ENCODE results near the gene FMO5.
"Not testable (repeated sequence)": the region's sequence is repeated elsewhere in the genome, so short reads cannot be mapped to it uniquely, and the experiment has no call there.

FMO5 gene

DNA sequence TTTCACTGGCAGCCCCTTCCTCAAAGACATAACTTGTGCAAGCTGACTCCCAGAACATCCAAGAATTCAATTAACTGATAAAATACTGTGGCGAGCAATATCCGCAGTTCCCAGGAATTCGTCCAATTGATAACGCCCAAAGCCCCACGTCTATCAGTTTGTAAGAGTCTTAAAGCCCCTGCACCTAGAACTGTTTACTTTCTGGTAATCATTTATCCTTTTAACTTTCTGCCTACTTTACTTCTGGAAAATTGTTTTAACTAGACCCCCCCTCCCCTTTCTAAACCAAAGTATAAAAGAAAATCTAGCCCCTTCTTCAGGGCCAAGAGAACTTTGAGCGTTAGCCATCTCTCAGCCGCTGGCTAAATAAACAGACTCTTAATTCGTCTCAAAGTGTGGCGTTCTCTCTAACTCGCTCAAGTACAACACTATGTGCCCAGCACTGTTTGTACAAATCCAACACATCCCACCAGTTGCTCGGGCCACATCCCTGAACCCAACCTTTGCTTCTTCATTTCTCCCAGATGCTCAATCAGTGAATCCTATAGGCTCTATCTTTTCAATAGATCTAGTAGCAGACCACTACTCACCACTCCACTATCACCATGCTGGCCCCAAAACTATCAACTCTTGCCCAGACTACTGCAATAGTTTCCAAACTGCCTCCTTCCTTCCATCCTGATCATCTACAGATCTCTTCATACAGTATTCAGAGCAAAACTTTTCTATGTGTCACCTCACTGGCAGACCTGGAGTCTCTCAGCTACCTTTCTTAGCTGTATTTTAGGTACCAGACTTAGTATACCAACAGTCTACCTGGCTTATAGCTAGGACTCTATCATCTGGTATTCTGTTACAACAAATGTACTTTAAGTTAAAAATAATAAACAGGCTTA is 14.0 kb upstream of the FMO5 start:
- no peak for DNase-seq

GRCh38 chr1:147238053-147238902 is 13.1 kb upstream of the FMO5 start:
- no peak for DNase-seq

- no peak for DNase-seq
These were observed 12.0 kb upstream of the FMO5 start for GRCh38 chr1:147236959-147237791.

- no peak for DNase-seq
These were observed 11.3 kb upstream of the FMO5 start for GRCh38 chr1:147236448-147236847.

- DNase-seq: no peak
These were observed 10.7 kb upstream of the FMO5 start for GRCh38 chr1:147235822-147236221.

GRCh38 chr1:147233903-147234302 is 8.8 kb upstream of the FMO5 start:
- not testable (repeated sequence) for DNase-seq

DNA sequence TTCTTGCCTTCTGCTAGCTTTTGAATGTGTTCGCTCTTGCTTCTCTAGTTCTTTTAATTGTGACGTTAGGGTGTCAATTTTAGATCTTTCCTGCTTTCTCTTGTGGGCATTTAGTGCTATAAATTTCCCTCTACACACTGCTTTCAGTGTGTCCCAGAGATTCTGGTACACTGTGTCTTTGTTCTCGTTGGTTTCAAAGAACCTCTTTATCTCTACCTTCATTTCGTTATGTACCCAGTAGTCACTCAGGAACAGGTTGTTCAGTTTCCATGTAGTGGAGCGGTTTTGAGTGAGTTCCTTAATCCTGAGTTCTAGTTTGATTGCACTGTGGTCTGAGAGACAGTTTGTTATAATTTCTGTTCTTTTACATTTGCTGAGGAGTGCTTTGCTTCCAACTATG is 5.9 kb upstream of the FMO5 start:
- not testable (repeated sequence) for DNase-seq

- no peak for DNase-seq
These were observed 1.2 kb downstream of the FMO5 start for GRCh38 chr1:147223740-147224615.

DNA sequence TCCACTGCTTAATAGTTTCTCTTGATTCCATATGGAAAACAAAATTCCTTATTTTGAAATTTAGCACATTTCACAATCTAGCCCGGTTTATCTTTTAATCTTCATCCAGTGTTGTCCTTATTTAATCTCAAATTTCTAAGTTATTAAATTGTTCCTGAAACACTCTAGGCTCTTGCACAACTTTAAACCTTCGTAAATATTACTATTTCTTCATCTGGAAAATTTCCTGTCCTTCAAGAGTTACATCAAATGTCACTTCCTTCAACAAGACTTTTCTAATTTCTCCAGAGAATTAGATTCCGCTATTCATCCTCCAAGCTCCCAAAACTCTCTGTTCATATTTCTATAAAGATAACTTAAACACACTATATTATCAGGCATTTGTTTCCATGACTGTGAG is 6.5 kb downstream of the FMO5 start:
- DNase-seq: no peak

DNA sequence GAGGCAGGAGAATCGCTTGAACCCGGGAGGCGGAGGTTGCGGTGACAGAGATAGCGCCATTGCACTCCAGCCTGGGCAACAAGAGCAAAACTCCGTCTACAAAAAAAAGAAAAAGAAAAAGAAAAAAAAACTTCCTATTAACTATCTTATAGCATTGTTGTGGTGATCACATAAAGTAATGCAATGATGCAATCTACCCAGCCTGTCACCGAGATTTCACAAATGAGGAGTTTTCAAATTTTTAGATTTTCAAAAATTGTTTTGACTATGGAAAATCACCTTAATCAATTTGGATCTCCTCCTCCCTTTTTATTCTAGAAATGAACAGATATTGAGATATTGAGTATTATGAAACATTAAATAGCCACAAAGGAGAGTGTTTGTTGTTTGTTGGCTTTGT is 8.0 kb downstream of the FMO5 start:
- no peak for DNase-seq

DNA sequence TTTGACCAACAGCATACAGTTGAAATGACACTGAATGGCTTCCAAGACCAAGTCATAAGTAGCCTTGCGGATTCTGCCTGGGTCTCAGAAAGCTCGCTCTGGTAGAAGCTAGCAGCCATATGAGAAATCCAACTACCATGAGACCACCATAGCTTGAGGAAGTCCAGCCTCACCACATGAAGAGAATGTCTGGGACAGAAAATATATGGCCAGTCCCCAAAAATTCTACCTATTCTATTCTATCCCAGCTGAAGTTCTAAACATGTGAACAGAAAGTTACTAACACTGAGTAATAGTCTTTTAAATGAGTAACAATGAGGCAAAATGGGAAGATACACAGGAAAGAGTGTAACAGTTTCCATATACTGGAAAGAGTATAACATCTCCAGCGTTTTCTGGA is 9.0 kb downstream of the FMO5 start:
- no peak for DNase-seq

- DNase-seq: no peak
These were observed 9.6 kb downstream of the FMO5 start for GRCh38 chr1:147215540-147215916.

- DNase-seq: no peak
These were observed 10.1 kb downstream of the FMO5 start for GRCh38 chr1:147214842-147215539.

- DNase-seq: no peak
These were observed 10.8 kb downstream of the FMO5 start for GRCh38 chr1:147214325-147214724.

DNA sequence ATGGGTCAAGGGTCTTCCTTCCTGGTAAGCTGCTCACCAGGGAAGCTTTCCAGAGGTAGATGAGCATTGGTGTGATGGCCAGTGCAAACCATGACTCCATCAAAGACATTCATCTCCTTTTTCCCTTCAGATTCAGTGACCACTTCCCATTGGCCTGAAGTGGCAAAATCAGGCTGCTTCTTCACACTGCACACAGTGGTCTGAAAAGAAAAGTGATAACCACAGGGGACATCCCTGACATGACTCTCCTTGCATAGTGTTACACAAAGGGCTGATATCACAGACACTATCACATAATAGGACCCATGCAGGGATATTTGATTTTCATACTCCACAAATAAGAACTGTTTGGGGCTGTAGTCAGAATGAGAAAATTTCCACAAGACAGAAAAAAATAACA is 11.9 kb downstream of the FMO5 start:
- DNase-seq: no peak

DNA sequence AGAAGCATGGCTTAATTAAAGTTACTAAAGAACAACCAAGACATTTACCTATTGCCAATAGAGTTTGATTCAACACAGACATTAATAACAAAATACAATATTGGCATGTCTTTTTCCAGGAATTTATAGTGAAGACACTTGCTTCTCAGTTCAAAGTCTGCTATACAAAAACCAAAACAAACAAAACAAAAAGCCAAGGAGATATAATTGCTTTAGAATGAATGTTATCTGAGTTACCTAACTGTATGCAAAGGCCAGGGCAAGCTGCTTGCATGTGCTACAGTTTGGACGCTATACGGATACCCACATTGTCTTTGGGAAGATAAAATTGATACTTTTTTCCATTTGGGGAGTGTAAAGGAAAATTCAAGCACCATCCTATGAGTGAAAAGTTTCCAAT is 13.6 kb downstream of the FMO5 start:
- DNase-seq: no peak

- DNase-seq: no peak
These were observed 14.2 kb downstream of the FMO5 start for GRCh38 chr1:147210987-147211386.

DNA sequence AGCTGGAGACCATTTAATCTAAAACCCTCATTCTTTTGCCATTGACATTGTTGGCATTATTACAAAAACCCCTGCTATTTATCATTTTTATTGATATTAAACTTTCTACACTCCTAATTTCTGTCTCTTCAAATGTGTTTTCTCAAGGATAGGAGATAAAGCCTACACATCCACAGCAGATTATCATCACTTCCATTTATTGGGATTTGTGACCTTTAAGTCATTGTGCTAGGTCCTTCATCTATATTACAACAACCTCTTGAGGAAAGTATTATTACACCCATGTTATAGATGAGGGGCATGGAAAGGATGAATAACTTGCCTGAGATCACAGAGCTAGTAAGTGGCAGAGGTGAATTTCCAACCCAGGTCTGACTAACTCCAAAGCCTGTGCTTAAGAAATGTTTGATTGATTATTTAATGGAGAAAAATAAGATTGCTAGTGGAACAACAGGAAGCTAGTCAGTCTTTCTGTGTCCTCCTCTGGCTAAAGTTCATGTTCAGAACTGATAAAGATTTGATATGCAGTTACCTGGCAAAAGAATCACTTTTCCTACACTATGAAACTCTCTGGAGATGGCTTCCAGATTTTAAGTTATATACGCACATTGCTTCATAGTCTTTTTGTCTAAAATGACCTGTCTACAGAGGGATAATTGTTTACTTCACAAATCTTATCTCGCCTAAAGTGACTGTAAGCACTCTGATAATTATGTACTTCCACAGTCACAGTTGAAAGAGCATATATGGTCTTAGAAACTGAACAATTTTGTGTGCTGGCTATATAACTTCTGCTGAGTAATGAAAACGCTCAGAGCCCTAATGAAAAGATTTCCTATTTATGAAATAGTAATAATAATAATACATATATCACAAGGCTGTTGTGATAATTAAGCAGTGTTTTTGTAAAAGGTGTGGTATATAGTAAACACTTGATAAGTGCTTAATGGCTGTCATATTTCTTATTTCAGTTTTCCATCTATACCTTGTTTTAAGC is 15.0 kb downstream of the FMO5 start:
- DNase-seq: no peak

- DNase-seq: no peak
These were observed 16.5 kb downstream of the FMO5 start for GRCh38 chr1:147208619-147209018.

DNA sequence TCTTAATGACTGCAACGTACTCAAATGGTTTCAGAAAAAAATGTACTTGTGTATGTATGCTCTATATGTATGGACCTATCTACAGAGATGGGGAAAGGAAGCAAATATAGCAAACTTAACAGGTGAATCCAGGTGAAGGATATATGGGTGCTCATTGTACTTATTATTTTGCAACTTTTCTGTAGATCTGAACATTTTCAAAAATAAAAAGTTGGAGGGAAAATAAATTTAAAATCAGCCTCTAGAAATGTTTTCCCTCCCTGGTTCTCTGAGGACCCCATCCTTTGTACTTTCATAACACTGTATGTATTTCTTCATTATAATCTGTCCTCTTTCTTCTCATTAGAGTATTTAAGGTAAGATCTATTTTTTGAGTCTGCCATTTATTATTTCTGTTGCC is 17.9 kb downstream of the FMO5 start:
- no peak for DNase-seq

All from CD4-positive, alpha-beta T cell treated with Interleukin-4 for 1 hour (primary cell).